BE2C (cell line): ENCODE measurements around the gene TMEM220. TPM values are rescaled to one million over a fixed set of nuclear protein-coding genes. Genes with fewer than 3 reads are reported as not detected.
A peak's percentile ranks its signal among the peaks of the same experiment; 100 is the strongest.

Source experiments
- DNase-seq: peaks from one replicate; pipeline ENCODE4 v3.0.0-alpha.2; 2020
- H3K27me3 ChIP-seq: fragments of 250-450 bp; sonication (Bioruptor Pico); 2 replicates; pipeline ENCODE4 v1.5.1; 2020; ENCODE audit warnings: mild to moderate bottlenecking
- H3K36me3 ChIP-seq: fragments of 250-450 bp; sonication (Bioruptor Pico); 2 replicates; pipeline ENCODE4 v1.5.1; 2020; ENCODE audit warnings: mild to moderate bottlenecking
- H3K4me1 ChIP-seq: fragments of 250-450 bp; sonication (Bioruptor Pico); 2 replicates; pipeline ENCODE4 v1.5.1; 2020
- H3K4me3 ChIP-seq: 2 replicates; pipeline ENCODE4 v1.5.1; 2011; ENCODE audit warnings: low read depth, low read length
- H3K9me3 ChIP-seq: fragments of 250-450 bp; sonication (Bioruptor Pico); 2 replicates; pipeline ENCODE4 v1.5.1; 2020
- CTCF ChIP-seq: IDR thresholded peaks from 2 replicates; pipeline ENCODE4 v1.5.1; 2012; ENCODE audit warnings: mild to moderate bottlenecking, low read depth, low read length
- polyA plus RNA-seq: library from polyadenylated mRNA; unstranded; fragments of >200 nt; gene quantifications from one replicate; pipeline ENCODE4 v1.2.1, GENCODE V29; 2012; ENCODE audit warnings: low read depth, missing spikeins; ENCODE audit not compliant: insufficient read length, insufficient read depth

TMEM220 gene
- 0.88 TPM for polyA plus RNA-seq

- H3K36me3 ChIP-seq, result no peaks in the 10 kb centered on the region
- TF ChIP-seq CTCF, result no peak
- H3K4me3 ChIP-seq, result peak within 1 kb of the TSS; percentile 56
- H3K27me3 ChIP-seq, result no peaks in the 10 kb centered on the region
- H3K9me3 ChIP-seq, result no peaks in the 10 kb centered on the region
- no peaks in the 10 kb centered on the region for H3K4me1 ChIP-seq
- DNase-seq, result peak; percentile 68
These were observed at the start of gene TMEM220 for GRCh38 chr17:10729334-10730193. Gene TMEM220 (minus strand): TSS chr17:10730023. CDS start chr17:10729851, 172 bp downstream.

- no peak for DNase-seq
- no peaks in the 10 kb centered on the region for H3K9me3 ChIP-seq
- no peaks in the 10 kb centered on the region for H3K36me3 ChIP-seq
- no peaks in the 10 kb centered on the region for H3K4me1 ChIP-seq
- no peak overlapping the region for H3K4me3 ChIP-seq
- H3K27me3 ChIP-seq, result no peaks in the 10 kb centered on the region
- TF ChIP-seq CTCF, result no peak
These were observed 49.8 kb upstream of the TMEM220 start for GRCh38 chr17:10779609-10780008.

GRCh38 chr17:10777890-10778289 lies 48.1 kb upstream of the TMEM220 start:
- no peak for DNase-seq
- Histone ChIP-seq H3K4me3 (no peak overlapping the region), H3K9me3 (no peaks in the 10 kb centered on the region), H3K27me3 (no peaks in the 10 kb centered on the region), H3K36me3 (no peaks in the 10 kb centered on the region), H3K4me1 (no peaks in the 10 kb centered on the region)
- no peak for TF ChIP-seq CTCF

- H3K4me3 ChIP-seq, result no peak overlapping the region
- no peaks in the 10 kb centered on the region for H3K9me3 ChIP-seq
- no peaks in the 10 kb centered on the region for H3K4me1 ChIP-seq
- no peaks in the 10 kb centered on the region for H3K27me3 ChIP-seq
- DNase-seq, result no peak
- TF ChIP-seq CTCF, result no peak
- H3K36me3 ChIP-seq, result no peaks in the 10 kb centered on the region
These were observed 47.4 kb upstream of the TMEM220 start for GRCh38 chr17:10777131-10777807.

- Histone ChIP-seq H3K9me3 (no peaks in the 10 kb centered on the region), H3K27me3 (no peaks in the 10 kb centered on the region), H3K4me3 (no peak overlapping the region), H3K36me3 (no peaks in the 10 kb centered on the region), H3K4me1 (no peaks in the 10 kb centered on the region)
- TF ChIP-seq CTCF, result no peak
- DNase-seq, result no peak
These were observed 46.6 kb upstream of the TMEM220 start for GRCh38 chr17:10776381-10776780.
